BJ (cell line): ENCODE data around the gene GEMIN4. TPM values are rescaled to one million over a fixed set of nuclear protein-coding genes. Genes with fewer than 3 reads are reported as not detected.

Source experiments
- CTCF ChIA-PET: fragments of 350-600 bp; formaldehyde crosslinking; extraction: SDS; loops from one replicate; lab custom pipeline; 2021; ENCODE audit warnings: antibody characterized with exemption, inconsistent platforms; lab: Yijun Ruan, JAX
- POLR2A ChIA-PET: fragments of 300-600 bp; sonication (Branson Sonifier 250); formaldehyde crosslinking; extraction: SDS; loops from one replicate; lab custom pipeline; 2021; ENCODE audit warnings: antibody characterized with exemption; lab: Charles Lee
- DNase-seq: peaks from one replicate; pipeline ENCODE4 v3.0.0-alpha.2; 2011; ENCODE audit warnings: low read depth
- H3K27me3 ChIP-seq: 2 replicates; pipeline ENCODE4 v1.6.0; 2011; ENCODE audit warnings: low read length; ENCODE audit not compliant: control insufficient read depth, insufficient read depth
- H3K36me3 ChIP-seq: 2 replicates; pipeline ENCODE4 v1.5.1; 2011; ENCODE audit warnings: low read length; ENCODE audit not compliant: control insufficient read depth, insufficient read depth
- H3K4me3 ChIP-seq: 2 replicates; pipeline ENCODE4 v1.5.1; 2011; ENCODE audit warnings: low read depth, mild to moderate bottlenecking, control low read depth, low read length
- CTCF ChIP-seq: IDR thresholded peaks from 2 replicates; pipeline ENCODE4 v1.5.1; 2011; ENCODE audit warnings: low read depth, mild to moderate bottlenecking, control low read depth, inconsistent platforms, low read length, moderate library complexity; ENCODE audit not compliant: insufficient read depth
- polyA plus RNA-seq: library from polyadenylated mRNA; depleted of rRNA; stranded (reverse); fragments of >200 nt; gene quantifications from 2 replicates; pipeline ENCODE4 v1.2.3, GENCODE V29; 2011

Gene GEMIN4
- polyA plus RNA-seq, 1 experiment = 15.7 TPM

- no peak for TF ChIP-seq CTCF
- POLR2A ChIA-PET = no interaction called here
- no peaks in the 10 kb centered on the region for H3K27me3 ChIP-seq
- peaks cover 2% of the 10 kb centered on the region; the same call in 1 of the 2 replicates for H3K36me3 ChIP-seq
- H3K4me3 ChIP-seq = peak within 1 kb of the TSS; percentile 75
- DNase-seq = no peak
- CTCF ChIA-PET = no interaction called here
Measured at GRCh38 chr17:732067-732901, 19.8 kb downstream of the GEMIN4 start, which contains the start of gene TLCD3A. Gene TLCD3A, plus strand, starts transcription at chr17:732596. Its CDS starts 52 bp downstream, at chr17:732648.

- CTCF ChIA-PET = interaction anchor here (1.1 kb wide), 1 partner anchor 28 kb away, joined by 4 read pairs; no protein-coding TSS in a partner anchor
- no peak for TF ChIP-seq CTCF
- DNase-seq = no peak
- POLR2A ChIA-PET = no interaction called here
- peak overlapping the region; percentile 75 for H3K4me3 ChIP-seq
- H3K27me3 ChIP-seq = no peaks in the 10 kb centered on the region
- peaks cover 2% of the 10 kb centered on the region; the same call in 1 of the 2 replicates for H3K36me3 ChIP-seq
Measured at GRCh38 chr17:731644-732066, 20.4 kb downstream of the GEMIN4 start.

- Histone ChIP-seq H3K36me3 (no peaks in the 10 kb centered on the region; the same call in 1 of the 2 replicates), H3K4me3 (no peak overlapping the region), H3K27me3 (no peaks in the 10 kb centered on the region)
- no peak for DNase-seq
- TF ChIP-seq CTCF = no peak
- ChIA-PET POLR2A (no interaction called here), CTCF (interaction anchor here (1.3 to 1.5 kb wide), 2 partner anchors 8 to 252 kb away, joined by 3 read pairs; no protein-coding TSS in a partner anchor)
Measured at GRCh38 chr17:728911-729310, 23.2 kb downstream of the GEMIN4 start.

- DNase-seq = no peak
- no peaks in the 10 kb centered on the region; the same call in 1 of the 2 replicates for H3K36me3 ChIP-seq
- CTCF ChIA-PET = no interaction called here
- POLR2A ChIA-PET = no interaction called here
- no peak overlapping the region for H3K4me3 ChIP-seq
- H3K27me3 ChIP-seq = no peaks in the 10 kb centered on the region
- no peak for TF ChIP-seq CTCF
Measured at GRCh38 chr17:726271-726919, 25.7 kb downstream of the GEMIN4 start.

GRCh38 chr17:725746-726145 lies 26.3 kb downstream of the GEMIN4 start:
- ChIA-PET CTCF (no interaction called here), POLR2A (no interaction called here)
- Histone ChIP-seq H3K27me3 (no peaks in the 10 kb centered on the region), H3K36me3 (no peaks in the 10 kb centered on the region; the same call in 1 of the 2 replicates), H3K4me3 (no peak overlapping the region)
- no peak for TF ChIP-seq CTCF
- DNase-seq = no peak
